ENCODE data around the gene IMMP2L. TPM values are rescaled to one million over a fixed set of nuclear protein-coding genes. Genes with fewer than 3 reads are reported as not detected.

Gene IMMP2L
- polyA plus RNA-seq, 1 donor, result 21.0 TPM

GRCh38 chr7:110898516-110898915, 663.8 kb downstream of the IMMP2L start:
- H3K27me3 ChIP-seq (ENCODE audit: control insufficient read depth, insufficient read depth, low read length), result no peaks in the 10 kb centered on the region
- no peak overlapping the region for H3K4me3 ChIP-seq (ENCODE audit: low read length)
- peaks cover 2% of the 10 kb centered on the region for H3K9me3 ChIP-seq (ENCODE audit: control insufficient read depth, low read depth, low read length)
- H3K4me1 ChIP-seq (ENCODE audit: control insufficient read depth, insufficient read depth, low read length), result no peaks in the 10 kb centered on the region
- no peak for DNase-seq
- H3K27ac ChIP-seq (ENCODE audit: low read length), result no peak overlapping the region
- no peaks in the 10 kb centered on the region for H3K36me3 ChIP-seq (ENCODE audit: control insufficient read depth, insufficient read depth, low read length)

- WGBS (ENCODE audit: insufficient coverage, low lambda C conversion rate), result no CpG with 5 or more reads among the region's 1 CpG
- H3K4me1 ChIP-seq (ENCODE audit: control insufficient read depth, insufficient read depth, low read length), result no peaks in the 10 kb centered on the region
- H3K27me3 ChIP-seq (ENCODE audit: control insufficient read depth, insufficient read depth, low read length), result no peaks in the 10 kb centered on the region
- no peak overlapping the region for H3K27ac ChIP-seq (ENCODE audit: low read length)
- no peaks in the 10 kb centered on the region for H3K36me3 ChIP-seq (ENCODE audit: control insufficient read depth, insufficient read depth, low read length)
- DNase-seq, result no peak
- no peak overlapping the region for H3K4me3 ChIP-seq (ENCODE audit: low read length)
- H3K9me3 ChIP-seq (ENCODE audit: control insufficient read depth, low read depth, low read length), result peaks cover 2% of the 10 kb centered on the region
Observed at GRCh38 chr7:110897538-110897937, 664.8 kb downstream of the IMMP2L start.

DNA sequence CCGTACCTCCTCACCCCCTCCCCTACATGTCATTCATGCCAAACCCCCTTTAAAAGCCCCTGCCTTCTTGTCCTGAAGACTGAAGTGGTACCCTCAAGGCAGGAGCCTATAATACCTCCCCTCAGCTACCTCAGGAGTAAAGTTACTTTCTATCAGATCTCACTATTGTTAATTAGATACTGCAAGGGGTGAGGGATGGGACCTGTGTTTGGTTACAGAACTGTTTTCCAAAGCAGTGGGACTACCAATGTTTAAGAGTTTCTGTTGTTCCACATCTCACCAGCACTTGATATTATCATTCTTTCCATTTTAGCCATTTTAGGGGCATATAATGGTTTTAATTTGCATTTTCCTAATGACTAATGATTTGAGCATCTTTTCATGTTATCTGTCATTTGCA, 668.2 kb downstream of the IMMP2L start:
- Histone ChIP-seq H3K4me3 (ENCODE audit: low read length) (no peak overlapping the region), H3K27ac (ENCODE audit: low read length) (no peak overlapping the region), H3K27me3 (ENCODE audit: control insufficient read depth, insufficient read depth, low read length) (no peaks in the 10 kb centered on the region), H3K36me3 (ENCODE audit: control insufficient read depth, insufficient read depth, low read length) (no peaks in the 10 kb centered on the region), H3K4me1 (ENCODE audit: control insufficient read depth, insufficient read depth, low read length) (no peaks in the 10 kb centered on the region), H3K9me3 (ENCODE audit: control insufficient read depth, low read depth, low read length) (no peaks in the 10 kb centered on the region)
- no CpG with 5 or more reads among the region's 1 CpG for WGBS (ENCODE audit: insufficient coverage, low lambda C conversion rate)
- DNase-seq, result no peak

DNA sequence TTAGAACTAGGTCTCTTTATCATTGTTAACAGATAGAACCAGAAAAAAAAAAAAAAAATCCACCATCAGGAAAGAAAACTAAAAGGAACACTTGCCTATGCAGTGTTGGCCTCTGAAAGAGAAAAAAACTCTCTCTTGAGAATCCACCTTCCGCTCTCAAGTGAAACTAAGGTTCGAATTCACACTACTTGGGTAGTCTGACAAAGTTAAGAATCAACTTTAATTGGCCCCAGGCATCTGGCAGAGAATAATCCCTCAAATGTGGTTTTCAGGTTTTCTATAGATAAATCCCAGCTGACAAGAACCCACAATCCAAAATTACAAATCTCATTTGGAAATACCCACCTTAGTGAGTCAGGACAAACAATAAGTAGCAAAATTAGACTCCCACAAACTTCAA, 671.1 kb downstream of the IMMP2L start:
- Histone ChIP-seq H3K27ac (ENCODE audit: low read length) (no peak overlapping the region), H3K9me3 (ENCODE audit: control insufficient read depth, low read depth, low read length) (no peaks in the 10 kb centered on the region), H3K4me3 (ENCODE audit: low read length) (no peak overlapping the region), H3K36me3 (ENCODE audit: control insufficient read depth, insufficient read depth, low read length) (no peaks in the 10 kb centered on the region), H3K27me3 (ENCODE audit: control insufficient read depth, insufficient read depth, low read length) (no peaks in the 10 kb centered on the region), H3K4me1 (ENCODE audit: control insufficient read depth, insufficient read depth, low read length) (no peaks in the 10 kb centered on the region)
- WGBS (ENCODE audit: insufficient coverage, low lambda C conversion rate), result 92% methylated on average over 2 of the region's 2 CpGs
- DNase-seq, result no peak

DNA sequence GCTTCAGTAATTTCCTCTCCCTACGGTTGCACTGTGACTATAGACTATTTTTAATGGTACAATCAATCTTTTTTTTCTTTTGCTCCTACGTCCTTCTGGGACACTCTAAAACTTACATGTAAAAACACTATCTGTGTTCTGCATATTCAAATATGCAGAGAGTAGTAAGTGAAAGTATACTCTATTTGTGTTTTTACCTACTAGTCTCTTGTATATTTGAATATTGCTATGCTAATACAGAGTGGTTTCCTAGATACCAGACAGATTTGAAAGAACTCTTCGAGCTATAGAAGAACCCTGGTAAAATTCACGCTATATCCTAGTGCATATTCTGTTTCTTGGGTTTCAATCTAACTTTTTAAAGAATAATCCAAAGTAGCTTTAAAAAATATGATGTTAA, 672.2 kb downstream of the IMMP2L start:
- Histone ChIP-seq H3K36me3 (ENCODE audit: control insufficient read depth, insufficient read depth, low read length) (no peaks in the 10 kb centered on the region), H3K9me3 (ENCODE audit: control insufficient read depth, low read depth, low read length) (no peaks in the 10 kb centered on the region), H3K27me3 (ENCODE audit: control insufficient read depth, insufficient read depth, low read length) (no peaks in the 10 kb centered on the region), H3K4me3 (ENCODE audit: low read length) (no peak overlapping the region), H3K27ac (ENCODE audit: low read length) (no peak overlapping the region), H3K4me1 (ENCODE audit: control insufficient read depth, insufficient read depth, low read length) (no peaks in the 10 kb centered on the region)
- no peak for DNase-seq
- WGBS (ENCODE audit: insufficient coverage, low lambda C conversion rate), result 93% methylated on average over 3 of the region's 4 CpGs

DNA sequence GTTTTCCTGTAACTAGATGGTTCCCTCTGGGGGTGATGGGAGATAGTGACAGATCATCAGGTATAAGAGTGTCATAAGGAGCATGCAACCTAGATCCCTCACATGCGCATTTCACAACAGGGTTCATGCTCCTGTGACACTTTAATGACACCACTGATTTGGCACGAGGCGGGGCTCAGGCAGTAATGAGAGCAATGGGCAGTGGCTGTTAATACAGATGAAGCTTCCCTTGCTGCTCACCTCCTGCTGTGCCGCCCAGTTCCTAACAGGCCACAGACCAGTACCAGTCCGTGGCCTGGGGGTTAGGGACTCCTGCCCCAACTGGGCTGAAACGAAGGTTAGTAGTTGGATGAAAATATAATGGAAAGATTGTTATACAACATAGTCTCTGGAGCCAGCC, 673.0 kb downstream of the IMMP2L start:
- no CpG with 5 or more reads among the region's 6 CpGs for WGBS (ENCODE audit: insufficient coverage, low lambda C conversion rate)
- peak; percentile 53 to 70 for DNase-seq

GRCh38 chr7:110888641-110889040, 673.7 kb downstream of the IMMP2L start:
- WGBS (ENCODE audit: insufficient coverage, low lambda C conversion rate), result 63% methylated on average over 2 of the region's 3 CpGs
- H3K36me3 ChIP-seq (ENCODE audit: control insufficient read depth, insufficient read depth, low read length), result no peaks in the 10 kb centered on the region

More for the DNA sequence above, 673.0 kb downstream of the IMMP2L start:
- H3K27ac ChIP-seq (ENCODE audit: low read length), result no peak overlapping the region
- H3K4me3 ChIP-seq (ENCODE audit: low read length), result no peak overlapping the region
- no peaks in the 10 kb centered on the region for H3K4me1 ChIP-seq (ENCODE audit: control insufficient read depth, insufficient read depth, low read length)
- no peaks in the 10 kb centered on the region for H3K9me3 ChIP-seq (ENCODE audit: control insufficient read depth, low read depth, low read length)
- no peaks in the 10 kb centered on the region for H3K27me3 ChIP-seq (ENCODE audit: control insufficient read depth, insufficient read depth, low read length)
- no peaks in the 10 kb centered on the region for H3K36me3 ChIP-seq (ENCODE audit: control insufficient read depth, insufficient read depth, low read length)

DNA sequence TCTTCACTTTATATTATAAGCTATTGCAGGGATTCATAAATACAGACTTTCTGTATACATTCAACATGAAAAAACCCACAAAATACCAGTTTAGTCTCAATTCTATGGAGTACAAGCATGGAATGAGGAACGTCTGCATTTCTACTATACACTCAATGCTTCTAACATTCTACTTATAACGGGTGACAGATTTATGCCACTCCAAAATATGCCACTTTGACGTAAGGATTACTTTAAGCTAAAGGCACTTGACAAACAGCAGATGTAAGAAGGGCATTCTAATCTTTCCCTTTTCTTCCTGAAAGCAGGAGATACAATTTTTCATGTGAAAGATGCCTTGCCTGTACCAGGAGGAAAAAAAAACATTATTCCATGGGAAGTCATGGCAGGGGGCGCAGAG, 676.8 kb downstream of the IMMP2L start:
- no peak for DNase-seq
- Histone ChIP-seq H3K27ac (ENCODE audit: low read length) (no peak overlapping the region), H3K4me3 (ENCODE audit: low read length) (no peak overlapping the region), H3K9me3 (ENCODE audit: control insufficient read depth, low read depth, low read length) (no peaks in the 10 kb centered on the region), H3K4me1 (ENCODE audit: control insufficient read depth, insufficient read depth, low read length) (no peaks in the 10 kb centered on the region), H3K27me3 (ENCODE audit: control insufficient read depth, insufficient read depth, low read length) (no peaks in the 10 kb centered on the region), H3K36me3 (ENCODE audit: control insufficient read depth, insufficient read depth, low read length) (no peaks in the 10 kb centered on the region)
- 80% methylated on average over 1 of the region's 4 CpGs for WGBS (ENCODE audit: insufficient coverage, low lambda C conversion rate)

More at GRCh38 chr7:110888641-110889040, 673.7 kb downstream of the IMMP2L start:
- DNase-seq, result no peak
- Histone ChIP-seq H3K27ac (ENCODE audit: low read length) (no peak overlapping the region), H3K4me3 (ENCODE audit: low read length) (no peak overlapping the region), H3K9me3 (ENCODE audit: control insufficient read depth, low read depth, low read length) (no peaks in the 10 kb centered on the region), H3K4me1 (ENCODE audit: control insufficient read depth, insufficient read depth, low read length) (no peaks in the 10 kb centered on the region), H3K27me3 (ENCODE audit: control insufficient read depth, insufficient read depth, low read length) (no peaks in the 10 kb centered on the region)

- H3K4me3 ChIP-seq (ENCODE audit: low read length), result no peak overlapping the region
- H3K4me1 ChIP-seq (ENCODE audit: control insufficient read depth, insufficient read depth, low read length), result no peaks in the 10 kb centered on the region
- H3K9me3 ChIP-seq (ENCODE audit: control insufficient read depth, low read depth, low read length), result no peaks in the 10 kb centered on the region
- no peak for DNase-seq
- H3K27me3 ChIP-seq (ENCODE audit: control insufficient read depth, insufficient read depth, low read length), result no peaks in the 10 kb centered on the region
- no peaks in the 10 kb centered on the region for H3K36me3 ChIP-seq (ENCODE audit: control insufficient read depth, insufficient read depth, low read length)
- H3K27ac ChIP-seq (ENCODE audit: low read length), result no peak overlapping the region
- 75% methylated on average over 1 of the region's 2 CpGs for WGBS (ENCODE audit: insufficient coverage, low lambda C conversion rate)
Observed at GRCh38 chr7:110881721-110882120, 680.6 kb downstream of the IMMP2L start.

DNA sequence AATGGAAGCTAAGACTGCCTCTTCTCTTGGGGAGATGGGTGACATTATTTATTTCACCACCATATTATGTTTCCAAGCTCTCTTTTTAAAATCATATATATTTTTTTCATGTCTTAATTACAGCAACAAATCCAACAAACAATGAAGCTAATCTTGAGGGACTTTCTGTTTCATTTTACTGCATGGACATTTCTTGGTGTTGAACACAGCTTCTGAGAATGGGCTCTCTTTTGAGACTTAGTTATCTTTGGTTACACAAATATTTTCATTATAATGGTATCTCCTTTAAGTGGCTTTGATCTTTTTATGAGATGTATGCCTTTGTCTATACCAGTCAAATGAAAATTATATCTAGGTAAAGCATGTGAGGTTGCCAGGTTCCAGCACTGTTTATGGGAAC, 681.3 kb downstream of the IMMP2L start:
- no peak overlapping the region for H3K27ac ChIP-seq (ENCODE audit: low read length)
- H3K4me1 ChIP-seq (ENCODE audit: control insufficient read depth, insufficient read depth, low read length), result no peaks in the 10 kb centered on the region
- no peaks in the 10 kb centered on the region for H3K9me3 ChIP-seq (ENCODE audit: control insufficient read depth, low read depth, low read length)
- H3K36me3 ChIP-seq (ENCODE audit: control insufficient read depth, insufficient read depth, low read length), result no peaks in the 10 kb centered on the region
- H3K27me3 ChIP-seq (ENCODE audit: control insufficient read depth, insufficient read depth, low read length), result no peaks in the 10 kb centered on the region
- H3K4me3 ChIP-seq (ENCODE audit: low read length), result no peak overlapping the region
- DNase-seq, result no peak

DNA sequence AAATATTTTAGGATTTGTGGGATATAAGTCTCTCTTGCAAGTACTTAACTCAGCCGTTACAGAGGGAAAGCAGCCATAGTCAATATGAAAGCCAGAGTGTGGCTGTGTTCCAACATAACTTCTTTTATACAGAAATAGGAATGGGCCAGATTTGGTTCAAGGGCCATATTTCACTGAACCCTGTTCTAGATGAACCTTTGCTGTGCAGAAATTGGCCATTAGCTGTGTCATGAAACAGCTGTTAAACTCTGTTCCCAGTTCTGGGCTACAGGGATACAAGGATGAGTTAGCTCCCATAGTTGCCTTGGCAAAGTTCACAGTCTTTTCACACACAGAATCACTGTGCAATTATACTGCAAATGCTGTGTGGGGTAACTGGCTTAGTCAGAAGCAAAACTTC, 685.3 kb downstream of the IMMP2L start:
- peak; percentile 4 to 19 for DNase-seq
- WGBS (ENCODE audit: insufficient coverage, low lambda C conversion rate), result no CpG with 5 or more reads among the region's 1 CpG

More for the DNA sequence above, 685.3 kb downstream of the IMMP2L start:
- H3K9me3 ChIP-seq (ENCODE audit: control insufficient read depth, low read depth, low read length), result no peaks in the 10 kb centered on the region
- H3K36me3 ChIP-seq (ENCODE audit: control insufficient read depth, insufficient read depth, low read length), result no peaks in the 10 kb centered on the region
- H3K27me3 ChIP-seq (ENCODE audit: control insufficient read depth, insufficient read depth, low read length), result no peaks in the 10 kb centered on the region
- no peaks in the 10 kb centered on the region for H3K4me1 ChIP-seq (ENCODE audit: control insufficient read depth, insufficient read depth, low read length)
- H3K4me3 ChIP-seq (ENCODE audit: low read length), result no peak overlapping the region
- no peak overlapping the region for H3K27ac ChIP-seq (ENCODE audit: low read length)
